DOHH2 (cell line): ENCODE measurements around the gene CCDC170.
A peak's percentile ranks its signal among the peaks of the same experiment; 100 is the strongest.

Experiments
- H3F3A ChIP-seq: fragments of 200-600 bp; sonication (generic), shearing (Covaris generic); 2 replicates; pipeline ENCODE4 v1.6.0; 2016; ENCODE audit warnings: antibody characterized with exemption, mild to moderate bottlenecking; ENCODE audit not compliant: control insufficient read depth, insufficient read depth
- H3K27ac ChIP-seq: fragments of 200-600 bp; sonication (generic); 2 replicates; pipeline ENCODE4 v1.5.1; 2014; ENCODE audit warnings: low read depth, mild to moderate bottlenecking, low read length, moderate library complexity
- H3K27me3 ChIP-seq: fragments of 200-600 bp; sonication (generic); 2 replicates; pipeline ENCODE4 v1.6.1; 2014; ENCODE audit warnings: mild to moderate bottlenecking, low read length, mixed read lengths; ENCODE audit not compliant: control insufficient read depth
- H3K36me3 ChIP-seq: fragments of 200-600 bp; sonication (generic); 2 replicates; pipeline ENCODE4 v1.6.1; 2014; ENCODE audit warnings: mild to moderate bottlenecking, low read length, moderate library complexity, mixed read lengths; ENCODE audit not compliant: control insufficient read depth
- H3K4me1 ChIP-seq: fragments of 200-600 bp; sonication (generic); 2 replicates; pipeline ENCODE4 v1.6.1; 2014; ENCODE audit warnings: mild to moderate bottlenecking, low read length, mixed read lengths; ENCODE audit not compliant: control insufficient read depth
- H3K4me2 ChIP-seq: fragments of 200-600 bp; sonication (generic); 2 replicates; pipeline ENCODE4 v1.6.0; 2014; ENCODE audit warnings: mild to moderate bottlenecking, low read length, moderate library complexity
- H3K4me3 ChIP-seq: fragments of 200-600 bp; sonication (generic); 2 replicates; pipeline ENCODE4 v1.5.1; 2014; ENCODE audit warnings: mild to moderate bottlenecking, low read length, mixed read lengths
- H3K79me2 ChIP-seq: fragments of 200-600 bp; sonication (generic); 2 replicates; pipeline ENCODE4 v1.6.1; 2014; ENCODE audit warnings: mild to moderate bottlenecking, low read length, mixed read lengths; ENCODE audit not compliant: control insufficient read depth
- H3K9me2 ChIP-seq: fragments of 200-600 bp; sonication (generic); replicated peaks from 2 replicates; pipeline ENCODE4 v1.6.1; 2014; ENCODE audit warnings: mild to moderate bottlenecking, low read length, mixed read lengths; ENCODE audit not compliant: control insufficient read depth
- H3K9me3 ChIP-seq: fragments of 200-600 bp; sonication (generic); 2 replicates; pipeline ENCODE4 v1.6.1; 2014; ENCODE audit warnings: antibody characterized with exemption, low read length, mixed read lengths; ENCODE audit not compliant: control insufficient read depth, insufficient read depth
- H4K20me1 ChIP-seq: fragments of 200-600 bp; sonication (generic); 2 replicates; pipeline ENCODE4 v1.6.0; 2014; ENCODE audit warnings: low read depth, mild to moderate bottlenecking, antibody characterized with exemption, low read length, moderate library complexity; ENCODE audit not compliant: control insufficient read depth, insufficient read depth
- EZH2phosphoT487 ChIP-seq: fragments of 200-600 bp; sonication (generic); IDR thresholded peaks from 2 replicates; pipeline ENCODE4 v1.6.1; 2017; ENCODE audit warnings: borderline replicate concordance, mild to moderate bottlenecking, antibody characterized with exemption, low read length, moderate library complexity, mixed read lengths
- TF ChIP-seq, protein P1 (sequence below): fragments of 200-600 bp; sonication (generic); IDR thresholded peaks from one replicate; pipeline ENCODE4 v1.5.1; 2014; ENCODE audit warnings: antibody characterized with exemption, mild to moderate bottlenecking, low read depth, low read length; ENCODE audit not compliant: poor library complexity, severe bottlenecking

CCDC170 gene

DNA sequence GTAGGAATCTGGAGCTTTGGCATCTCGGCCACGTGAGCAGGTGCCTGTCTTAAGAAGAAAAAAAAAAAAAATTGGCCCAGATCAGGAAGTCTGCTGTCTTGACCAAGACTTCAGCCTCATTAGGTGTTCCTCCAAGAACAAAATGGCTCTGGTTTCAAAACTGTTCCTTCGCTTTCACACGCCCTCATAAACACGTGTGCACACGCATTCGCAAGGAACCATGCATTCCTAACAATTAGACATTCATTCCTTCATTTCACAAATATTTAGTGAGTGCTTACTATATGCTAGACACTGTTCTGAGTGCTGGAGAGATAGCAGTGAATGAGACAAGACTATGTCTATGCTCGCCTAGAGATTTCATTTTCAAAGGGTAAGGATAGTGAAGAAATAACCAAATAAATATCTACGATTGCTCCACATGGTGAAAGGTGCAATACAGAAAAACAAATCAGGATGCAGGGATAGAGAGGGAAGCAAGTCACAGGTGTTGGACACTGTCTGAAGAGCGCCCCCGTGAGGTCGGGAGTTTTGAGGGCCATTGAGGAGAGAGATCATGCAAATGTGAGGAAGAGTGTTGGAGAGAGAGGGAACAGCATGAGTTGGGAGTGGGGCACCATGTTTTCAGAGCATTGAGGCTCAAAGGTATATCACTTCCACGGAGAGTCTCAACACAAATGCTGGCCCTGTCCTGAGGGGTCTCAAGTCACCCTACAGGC is 53.3 kb downstream of the CCDC170 start:
- Histone ChIP-seq H3K9me2 (no peaks in the 10 kb centered on the region), H3K4me1 (no peaks in the 10 kb centered on the region)

DNA sequence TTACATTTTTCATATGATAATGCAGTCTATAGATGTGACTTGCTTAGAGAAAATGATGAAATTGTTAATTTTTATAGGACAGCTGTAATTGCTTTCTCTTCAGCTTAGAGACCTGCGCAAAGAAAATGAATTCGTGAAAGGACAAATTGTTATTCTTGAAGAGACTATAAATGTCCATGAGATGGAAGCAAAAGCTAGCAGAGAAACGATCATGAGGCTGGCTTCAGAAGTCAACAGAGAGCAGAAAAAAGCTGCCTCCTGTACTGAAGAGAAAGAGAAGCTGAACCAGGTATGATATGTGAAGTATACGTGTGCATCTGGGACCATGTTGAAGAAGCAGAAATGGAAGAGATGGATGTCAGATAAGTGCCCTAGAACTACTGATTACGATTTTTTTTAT is 54.4 kb downstream of the CCDC170 start:
- Histone ChIP-seq H3K9me2 (no peaks in the 10 kb centered on the region), H3K9me3 (no peaks in the 10 kb centered on the region), H3K27ac (no peak overlapping the region), H3K4me1 (no peaks in the 10 kb centered on the region), H3K4me2 (no peak overlapping the region), H3K36me3 (no peaks in the 10 kb centered on the region), H3K27me3 (peaks cover 7% of the 10 kb centered on the region; the same call in 1 of the 2 replicates), H3F3A (no peaks in the 10 kb centered on the region), H3K4me3 (no peak overlapping the region), H4K20me1 (no peaks in the 10 kb centered on the region), H3K79me2 (no peaks in the 10 kb centered on the region)
- TF ChIP-seq, protein P1, sequence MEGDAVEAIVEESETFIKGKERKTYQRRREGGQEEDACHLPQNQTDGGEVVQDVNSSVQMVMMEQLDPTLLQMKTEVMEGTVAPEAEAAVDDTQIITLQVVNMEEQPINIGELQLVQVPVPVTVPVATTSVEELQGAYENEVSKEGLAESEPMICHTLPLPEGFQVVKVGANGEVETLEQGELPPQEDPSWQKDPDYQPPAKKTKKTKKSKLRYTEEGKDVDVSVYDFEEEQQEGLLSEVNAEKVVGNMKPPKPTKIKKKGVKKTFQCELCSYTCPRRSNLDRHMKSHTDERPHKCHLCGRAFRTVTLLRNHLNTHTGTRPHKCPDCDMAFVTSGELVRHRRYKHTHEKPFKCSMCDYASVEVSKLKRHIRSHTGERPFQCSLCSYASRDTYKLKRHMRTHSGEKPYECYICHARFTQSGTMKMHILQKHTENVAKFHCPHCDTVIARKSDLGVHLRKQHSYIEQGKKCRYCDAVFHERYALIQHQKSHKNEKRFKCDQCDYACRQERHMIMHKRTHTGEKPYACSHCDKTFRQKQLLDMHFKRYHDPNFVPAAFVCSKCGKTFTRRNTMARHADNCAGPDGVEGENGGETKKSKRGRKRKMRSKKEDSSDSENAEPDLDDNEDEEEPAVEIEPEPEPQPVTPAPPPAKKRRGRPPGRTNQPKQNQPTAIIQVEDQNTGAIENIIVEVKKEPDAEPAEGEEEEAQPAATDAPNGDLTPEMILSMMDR: no peak
- TF ChIP-seq EZH2phosphoT487: no peak

More for the DNA sequence above, 53.3 kb downstream of the CCDC170 start:
- no peak overlapping the region for H3K4me2 ChIP-seq
- no peaks in the 10 kb centered on the region for H3F3A ChIP-seq
- no peaks in the 10 kb centered on the region for H4K20me1 ChIP-seq
- peaks cover 7% of the 10 kb centered on the region; the same call in 1 of the 2 replicates for H3K27me3 ChIP-seq
- TF ChIP-seq, protein P1: peak; percentile 34
- no peak for TF ChIP-seq EZH2phosphoT487
- no peaks in the 10 kb centered on the region for H3K9me3 ChIP-seq
- H3K36me3 ChIP-seq: no peaks in the 10 kb centered on the region
- H3K27ac ChIP-seq: no peak overlapping the region
- no peak overlapping the region for H3K4me3 ChIP-seq
- H3K79me2 ChIP-seq: no peaks in the 10 kb centered on the region

DNA sequence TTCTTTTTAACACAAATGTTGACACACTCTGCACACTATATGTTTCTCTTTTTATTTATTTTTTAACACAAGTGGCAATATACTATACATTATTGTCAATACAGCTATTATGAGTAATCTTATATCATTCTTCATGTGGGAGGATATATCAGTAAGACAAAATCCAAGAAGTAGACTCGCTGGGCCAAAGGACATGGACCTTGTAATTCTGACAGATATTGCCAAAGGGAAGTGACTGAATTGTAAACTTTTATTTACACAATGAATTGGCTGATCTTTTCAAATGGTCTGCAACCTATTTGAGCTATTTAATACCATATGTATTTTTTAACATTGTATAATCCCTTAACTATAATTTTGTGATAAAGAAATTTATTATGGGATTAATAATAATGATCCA is 56.0 kb downstream of the CCDC170 start:
- Histone ChIP-seq H3F3A (no peaks in the 10 kb centered on the region), H3K27me3 (no peaks in the 10 kb centered on the region), H3K79me2 (no peaks in the 10 kb centered on the region), H3K4me3 (no peak overlapping the region), H3K27ac (no peak overlapping the region), H3K9me3 (no peaks in the 10 kb centered on the region), H3K9me2 (no peaks in the 10 kb centered on the region), H3K36me3 (no peaks in the 10 kb centered on the region), H3K4me2 (no peak overlapping the region), H3K4me1 (no peaks in the 10 kb centered on the region), H4K20me1 (no peaks in the 10 kb centered on the region)
- TF ChIP-seq EZH2phosphoT487: no peak
- TF ChIP-seq, protein P1: no peak
